HepG2 (cell line): Measurements from ENCODE around the gene MREG. TPM values are rescaled to one million over a fixed set of nuclear protein-coding genes. Genes with fewer than 3 reads are reported as not detected.

Experiments used
- ATAC-seq: fragments of 200-7000 bp; cut with Tn5 transposase; 3 replicates; pipeline ENCODE4 v1.9.1; 2020; ENCODE audit warnings: mild to moderate bottlenecking, moderate library complexity
- BruUV-seq: library from RNA; stranded (reverse); fragments of 400-500 nt; replicated peaks from 2 replicates; lab custom pipeline; 2021; lab: Mats Ljungman, UMichigan
- CTCF ChIA-PET: fragments of 300-600 bp; formaldehyde crosslinking; extraction: SDS; loops from one replicate; lab custom pipeline; 2021; ENCODE audit warnings: low total read pairs, inconsistent platforms, low intra/inter-chr PET ratio; lab: Yijun Ruan, JAX
- POLR2A ChIA-PET: fragments of 350-600 bp; sonication (Branson Sonifier 250); formaldehyde crosslinking; loops from one replicate; lab custom pipeline; 2020; ENCODE audit warnings: antibody characterized with exemption, inconsistent platforms; lab: Yijun Ruan, JAX
- DNase-seq: peaks from one replicate; pipeline ENCODE4 v3.0.0-alpha.2; 2015; ENCODE audit warnings: low spot score
- FAIRE-seq: peaks from 3 replicates; lab custom pipeline; 2011; peaks lifted over from hg19 to GRCh38; lab: Jason Lieb, UNC
- H2AFZ ChIP-seq: one replicate; pipeline ENCODE4 v1.6.1; 2011; ENCODE audit warnings: low read length, inconsistent platforms
- H3K27ac ChIP-seq: fragments of 300-600 bp; 3 replicates; pipeline ENCODE4 v1.8.0; 2011; ENCODE audit warnings: mixed run types, mild to moderate bottlenecking, mixed read lengths, low read length, inconsistent platforms; ENCODE audit not compliant: insufficient read depth; ENCODE audit errors: extremely low read length
- H3K27me3 ChIP-seq, 2 experiments: fragments of 200-600 bp in 1 of 2; 2 replicates in 1 of 2; 3 replicates in 1 of 2; pipeline versions ENCODE4 v1.6.0 to v1.8.0; 2011; ENCODE audit warnings: low read length in 2 of 2, mild to moderate bottlenecking in 2 of 2, moderate library complexity in 2 of 2, inconsistent platforms in 1 of 2; ENCODE audit not compliant: insufficient read depth in 2 of 2, control insufficient read depth in 1 of 2
- H3K36me3 ChIP-seq, 2 experiments: fragments of 200-600 bp in 1 of 2; replicated peaks in 1 of 2; 2 replicates in 1 of 2; 3 replicates in 1 of 2; pipeline versions ENCODE4 v1.5.1 to v1.8.0; 2011; ENCODE audit warnings: low read length in 2 of 2, inconsistent platforms in 1 of 2; ENCODE audit not compliant: insufficient read depth in 2 of 2, control insufficient read depth in 1 of 2
- H3K4me1 ChIP-seq: 2 replicates; pipeline ENCODE4 v1.5.1; 2012; ENCODE audit warnings: low read length, inconsistent platforms; ENCODE audit not compliant: insufficient read depth
- H3K4me2 ChIP-seq: 2 replicates; pipeline ENCODE4 v1.6.0; 2011; ENCODE audit warnings: low read depth, low read length, inconsistent platforms
- H3K4me3 ChIP-seq, 3 experiments: fragments of 200-600 bp in 1 of 3; sonication (generic), shearing (Covaris generic) in 1 of 3; replicated peaks in 1 of 3; 2 replicates each; pipeline ENCODE4 v1.5.1; 2011 to 2016; ENCODE audit warnings: low read length in 3 of 3, inconsistent platforms in 2 of 3, low read depth in 2 of 3, mild to moderate bottlenecking in 2 of 3, control low read depth in 1 of 3, mixed read lengths in 1 of 3; ENCODE audit not compliant: insufficient read depth in 1 of 3
- H3K79me2 ChIP-seq: one replicate; pipeline ENCODE4 v1.6.1; 2011; ENCODE audit warnings: low read length, inconsistent platforms; ENCODE audit not compliant: insufficient read depth
- H3K9ac ChIP-seq: 2 replicates; pipeline ENCODE4 v1.6.0; 2011; ENCODE audit warnings: mild to moderate bottlenecking, low read depth, low read length, inconsistent platforms; ENCODE audit not compliant: insufficient read depth
- H3K9me3 ChIP-seq: 2 replicates; pipeline ENCODE4 v1.5.1; 2012; ENCODE audit warnings: mild to moderate bottlenecking, low read length
- H4K20me1 ChIP-seq: 2 replicates; pipeline ENCODE4 v1.6.0; 2011; ENCODE audit warnings: inconsistent platforms, mild to moderate bottlenecking, low read length, moderate library complexity; ENCODE audit not compliant: insufficient read depth
- DDIT3 ChIP-seq: sonication (generic); formaldehyde crosslinking; IDR thresholded peaks from 2 replicates; pipeline ENCODE4 v1.4.0; 2020; ENCODE audit warnings: mild to moderate bottlenecking, missing genetic modification reagents
- DNMT3B ChIP-seq: conservative IDR thresholded peaks from 2 replicates; pipeline ENCODE4 v1.6.1; 2016; ENCODE audit warnings: missing biosample characterization, control low read depth
- HOXD1 ChIP-seq: sonication (generic); formaldehyde crosslinking; IDR thresholded peaks from 2 replicates; pipeline ENCODE4 v1.5.0; 2020; ENCODE audit warnings: missing genetic modification reagents
- IKZF4 ChIP-seq: sonication (generic); formaldehyde crosslinking; IDR thresholded peaks from 2 replicates; pipeline ENCODE4 v1.5.1; 2020; ENCODE audit warnings: borderline replicate concordance, mild to moderate bottlenecking, low read depth, missing genetic modification reagents; ENCODE audit errors: not compliant biosample characterization
- NRL ChIP-seq: sonication (generic); formaldehyde crosslinking; IDR thresholded peaks from 2 replicates; pipeline ENCODE4 v1.5.0; 2020; ENCODE audit warnings: missing genetic modification reagents, mild to moderate bottlenecking, moderate library complexity, borderline replicate concordance
- RFX1 ChIP-seq: fragments of 450-650 bp; IDR thresholded peaks from 2 replicates; pipeline ENCODE4 v1.6.1; 2017
- SAP130 ChIP-seq: IDR thresholded peaks from 2 replicates; pipeline ENCODE4 v1.6.1; 2016; ENCODE audit warnings: low read depth
- SNAI1 ChIP-seq: sonication (generic); formaldehyde crosslinking; IDR thresholded peaks from 2 replicates; pipeline ENCODE4 v1.5.0; 2020; ENCODE audit warnings: mild to moderate bottlenecking, missing genetic modification reagents, borderline replicate concordance
- STAT5B ChIP-seq: sonication (generic); formaldehyde crosslinking; IDR thresholded peaks from 2 replicates; pipeline ENCODE4 v1.4.0; 2020; ENCODE audit warnings: missing genetic modification reagents
- SUZ12 ChIP-seq: fragments of 150-350 bp; IDR thresholded peaks from 2 replicates; pipeline ENCODE4 v1.6.1; 2014; ENCODE audit warnings: low read depth, low read length
- THYN1 ChIP-seq: sonication (generic); formaldehyde crosslinking; IDR thresholded peaks from 2 replicates; pipeline ENCODE4 v1.8.1; 2023; ENCODE audit warnings: low read depth, mild to moderate bottlenecking, moderate library complexity, missing genetic modification reagents, borderline replicate concordance
- TOPORS ChIP-seq: sonication (generic); formaldehyde crosslinking; IDR thresholded peaks from 2 replicates; pipeline ENCODE4 v1.8.0; 2023; ENCODE audit warnings: mild to moderate bottlenecking, missing genetic modification reagents
- U2AF2 ChIP-seq: fragments of 200-400 bp; formaldehyde crosslinking; IDR thresholded peaks from 2 replicates; pipeline ENCODE4 v1.6.1; 2017; ENCODE audit warnings: low read depth, mild to moderate bottlenecking, low read length
- ZNF256 ChIP-seq: sonication (generic); formaldehyde crosslinking; conservative IDR thresholded peaks from 2 replicates; pipeline ENCODE4 v1.4.0; 2020; ENCODE audit warnings: missing genetic modification reagents
- ZNF367 ChIP-seq: sonication (generic); formaldehyde crosslinking; IDR thresholded peaks from 2 replicates; pipeline ENCODE4 v1.4.0; 2020; ENCODE audit warnings: missing genetic modification reagents, borderline replicate concordance
- ZSCAN22 ChIP-seq: sonication (generic); formaldehyde crosslinking; IDR thresholded peaks from 2 replicates; pipeline ENCODE4 v1.4.0; 2020; ENCODE audit warnings: mild to moderate bottlenecking, missing genetic modification reagents
- ZSCAN5A ChIP-seq: sonication (generic); formaldehyde crosslinking; IDR thresholded peaks from 2 replicates; pipeline ENCODE4 v1.8.0; 2022; ENCODE audit warnings: mild to moderate bottlenecking, missing genetic modification reagents, borderline replicate concordance
- WGBS: methylation state at CpG from one replicate; pipeline ENCODE4 v1.1.6; 2017; ENCODE audit warnings: low lambda C conversion rate; 5-methylcytosine and 5-hydroxymethylcytosine counted together
- in situ Hi-C: cut with HindIII; loops from 2 replicates; pipeline ENCODE4 v1.10.0; 2017; ENCODE audit warnings: low pct_unique_long_range_greater_than_20kb; ENCODE audit not compliant: extremely low pct_ligation_motif_present
- intact Hi-C: fragments of 100-400 bp; cut with micrococcal nuclease; formaldehyde crosslinking; loops from one replicate; pipeline ENCODE4 v1.10.0; 2022; ENCODE audit not compliant: unreplicated experiment
- polyA plus RNA-seq, 8 experiments: library from polyadenylated mRNA; depleted of rRNA in 3 of 8; stranded (reverse) in 7 of 8; unstranded in 1 of 8; fragments of >200 nt; fragmentation: Illumina TruSeq in 4 of 8; extraction: Trizol in 4 of 8; gene quantifications; 2 replicates each; pipeline versions ENCODE4 v1.2.1 to v1.2.3, GENCODE V29; 2011 to 2016; ENCODE audit warnings: low read depth in 4 of 8, missing spikeins in 1 of 8, mixed read lengths in 1 of 8; ENCODE audit not compliant: insufficient read depth in 1 of 8
- total RNA-seq, 5 experiments: library from RNA; depleted of rRNA; stranded (reverse); fragments of >200 nt; fragmentation: Illumina TruSeq; extraction: Trizol; gene quantifications; 2 replicates each; pipeline ENCODE4 v1.2.3, GENCODE V29; 2016; ENCODE audit warnings: low read depth in 1 of 5
- TF ChIP-seq, protein P1 (sequence below): fragments of 450-650 bp; IDR thresholded peaks from 2 replicates; pipeline ENCODE4 v1.6.1; 2017
- TF ChIP-seq, protein P2 (sequence below): sonication (generic); formaldehyde crosslinking; IDR thresholded peaks from 2 replicates; pipeline ENCODE4 v1.9.0; 2021; ENCODE audit warnings: missing genetic modification reagents, mild to moderate bottlenecking, borderline replicate concordance

MREG gene
- total and polyA plus RNA-seq, 2 of the 13 experiments (the other 11 are each of a cell fraction or from before 2014, with no cell fraction given) = 7.5 to 23.3 TPM

GRCh38 chr2:215985257-215985656 is 28.1 kb downstream of the MREG start (continued):
- TF ChIP-seq DDIT3 = no peak

- Histone ChIP-seq H4K20me1 (no peaks in the 10 kb centered on the region), H3K9ac (no peak overlapping the region), H3K4me1 (peaks cover 48% of the 10 kb centered on the region), H3K36me3 (peaks cover 5 to 27% of the 10 kb centered on the region in 2 experiments), H3K4me3 (no peak overlapping the region), H3K27me3 (no peaks in the 10 kb centered on the region), H3K9me3 (no peaks in the 10 kb centered on the region), H3K4me2 (no peak overlapping the region), H3K27ac (no peak overlapping the region), H3K79me2 (peaks cover 26% of the 10 kb centered on the region), H2AFZ (no peak overlapping the region)
- ChIA-PET POLR2A (no interaction called here), CTCF (no interaction called here)
- BruUV-seq = no TSS peak
- FAIRE-seq = no peak
- 96% methylated on average over 2 of the region's 2 CpGs for WGBS
- intact Hi-C loops = no loop called here
- DNase-seq = no peak
- in situ Hi-C loops = no loop called here
- no peak for TF ChIP-seq SAP130 (CRISPR knock-in tag)
- no peak for TF ChIP-seq TOPORS (CRISPR knock-in tag)
- TF ChIP-seq, protein P1, sequence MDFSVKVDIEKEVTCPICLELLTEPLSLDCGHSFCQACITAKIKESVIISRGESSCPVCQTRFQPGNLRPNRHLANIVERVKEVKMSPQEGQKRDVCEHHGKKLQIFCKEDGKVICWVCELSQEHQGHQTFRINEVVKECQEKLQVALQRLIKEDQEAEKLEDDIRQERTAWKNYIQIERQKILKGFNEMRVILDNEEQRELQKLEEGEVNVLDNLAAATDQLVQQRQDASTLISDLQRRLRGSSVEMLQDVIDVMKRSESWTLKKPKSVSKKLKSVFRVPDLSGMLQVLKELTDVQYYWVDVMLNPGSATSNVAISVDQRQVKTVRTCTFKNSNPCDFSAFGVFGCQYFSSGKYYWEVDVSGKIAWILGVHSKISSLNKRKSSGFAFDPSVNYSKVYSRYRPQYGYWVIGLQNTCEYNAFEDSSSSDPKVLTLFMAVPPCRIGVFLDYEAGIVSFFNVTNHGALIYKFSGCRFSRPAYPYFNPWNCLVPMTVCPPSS = no peak
- TF ChIP-seq DNMT3B = no peak
- TF ChIP-seq, protein P2, sequence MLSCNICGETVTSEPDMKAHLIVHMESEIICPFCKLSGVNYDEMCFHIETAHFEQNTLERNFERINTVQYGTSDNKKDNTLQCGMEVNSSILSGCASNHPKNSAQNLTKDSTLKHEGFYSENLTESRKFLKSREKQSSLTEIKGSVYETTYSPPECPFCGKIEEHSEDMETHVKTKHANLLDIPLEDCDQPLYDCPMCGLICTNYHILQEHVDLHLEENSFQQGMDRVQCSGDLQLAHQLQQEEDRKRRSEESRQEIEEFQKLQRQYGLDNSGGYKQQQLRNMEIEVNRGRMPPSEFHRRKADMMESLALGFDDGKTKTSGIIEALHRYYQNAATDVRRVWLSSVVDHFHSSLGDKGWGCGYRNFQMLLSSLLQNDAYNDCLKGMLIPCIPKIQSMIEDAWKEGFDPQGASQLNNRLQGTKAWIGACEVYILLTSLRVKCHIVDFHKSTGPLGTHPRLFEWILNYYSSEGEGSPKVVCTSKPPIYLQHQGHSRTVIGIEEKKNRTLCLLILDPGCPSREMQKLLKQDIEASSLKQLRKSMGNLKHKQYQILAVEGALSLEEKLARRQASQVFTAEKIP (CRISPR knock-in tag) = no peak
- TF ChIP-seq NRL (CRISPR knock-in tag) = no peak
- no peak for TF ChIP-seq THYN1
- no peak for TF ChIP-seq U2AF2
- no peak for TF ChIP-seq RFX1
- no peak for TF ChIP-seq ZNF256 (CRISPR knock-in tag)
- TF ChIP-seq STAT5B (CRISPR knock-in tag) = no peak
- no peak for TF ChIP-seq HOXD1 (CRISPR knock-in tag)
- TF ChIP-seq ZSCAN5A (CRISPR knock-in tag) = no peak
- no peak for TF ChIP-seq ZNF367 (CRISPR knock-in tag)
- no peak for TF ChIP-seq IKZF4 (CRISPR knock-in tag)
- TF ChIP-seq SNAI1 (CRISPR knock-in tag) = no peak
- no peak for TF ChIP-seq SUZ12
- TF ChIP-seq ZSCAN22 (CRISPR knock-in tag) = no peak
- ATAC-seq = no peak
Measured at GRCh38 chr2:215984661-215985060, 28.7 kb downstream of the MREG start.
